Gastrocnemius medialis (tissue), 4 donors: ENCODE measurements around the gene SUPT20H. TPM values are rescaled to one million over a fixed set of nuclear protein-coding genes. Genes with fewer than 3 reads are reported as not detected.

Experiments used
- ATAC-seq, 2 donors: fragments of 150-250 bp; one replicate each; pipeline ENCODE4 v1.9.1; 2016
- DNase-seq, 2 donors: peaks; one replicate each; pipeline ENCODE4 v3.0.0-alpha.2; 2019
- H3K27ac ChIP-seq, 4 donors: fragments of 200-600 bp; sonication (generic); 1 replicate in 1 of 4; 2 replicates in 3 of 4; pipeline ENCODE4 v1.5.1; 2016 to 2018; ENCODE audit warnings: mild to moderate bottlenecking in 2 of 4, moderate library complexity in 1 of 4
- H3K27me3 ChIP-seq, 3 donors: fragments of 200-600 bp; sonication (generic) in 2 of 3; 1 replicate in 1 of 3; 2 replicates in 2 of 3; pipeline versions ENCODE4 v1.5.1 to v1.6.0; 2016 to 2019; ENCODE audit warnings: mild to moderate bottlenecking in 1 of 3, moderate library complexity in 1 of 3
- H3K36me3 ChIP-seq, 2 donors: fragments of 200-600 bp; sonication (generic) in 1 of 2; one replicate each; pipeline ENCODE4 v1.5.1; 2017 to 2018
- H3K4me1 ChIP-seq, 2 donors: fragments of 200-600 bp; sonication (generic) in 1 of 2; one replicate each; pipeline ENCODE4 v1.5.1; 2016 to 2017; ENCODE audit warnings: mild to moderate bottlenecking in 2 of 2
- H3K4me3 ChIP-seq, 4 donors: fragments of 200-600 bp; sonication (generic) in 3 of 4; 1 replicate in 1 of 4; 2 replicates in 3 of 4; pipeline ENCODE4 v1.5.1; 2016 to 2019; ENCODE audit warnings: mild to moderate bottlenecking in 2 of 4
- H3K9me3 ChIP-seq, 3 donors: fragments of 200-600 bp; sonication (generic) in 2 of 3; 1 replicate in 1 of 3; 2 replicates in 2 of 3; pipeline ENCODE4 v1.5.1; 2016 to 2019
- POLR2A ChIP-seq, 2 donors: fragments of 450-650 bp; IDR thresholded peaks; one replicate each; pipeline ENCODE4 v1.6.1; 2017; ENCODE audit warnings: antibody characterized with exemption in 2 of 2, mild to moderate bottlenecking in 2 of 2, moderate library complexity in 2 of 2
- in situ Hi-C, 4 donors: fragments of 200-750 bp; cut with MboI; loops; one replicate each; pipeline versions ENCODE4 v1.15.0 to v1.8.0; 2017; ENCODE audit warnings: low sequenced_read_pairs in 4 of 4
- intact Hi-C: fragments of 100-400 bp; cut with DNase I; formaldehyde crosslinking; loops from one replicate; pipeline ENCODE4 v1.15.1; 2023; ENCODE audit warnings: low total_unique reads
- total RNA-seq, 4 donors: library from RNA; depleted of rRNA; stranded (reverse); fragments of >200 nt; gene quantifications; one replicate each; pipeline versions ENCODE4 v1.1.0 to v1.2.3, GENCODE V29; 2016
- TF ChIP-seq, protein P1 (sequence below), 5 experiments: fragments of 450-650 bp in 3 of 5; fragments of 200-600 bp in 2 of 5; sonication (generic) in 2 of 5; IDR thresholded peaks in 4 of 5; conservative IDR thresholded peaks in 1 of 5; 1 replicate in 4 of 5; 2 replicates in 1 of 5; pipeline ENCODE4 v1.5.1; 2016 to 2019; ENCODE audit warnings: antibody characterized with exemption in 5 of 5, mild to moderate bottlenecking in 3 of 5, moderate library complexity in 3 of 5

Gene SUPT20H
- total RNA-seq, 4 donors from 2014 or later, result 18.1 to 24.4 (median 19.1) TPM

DNA sequence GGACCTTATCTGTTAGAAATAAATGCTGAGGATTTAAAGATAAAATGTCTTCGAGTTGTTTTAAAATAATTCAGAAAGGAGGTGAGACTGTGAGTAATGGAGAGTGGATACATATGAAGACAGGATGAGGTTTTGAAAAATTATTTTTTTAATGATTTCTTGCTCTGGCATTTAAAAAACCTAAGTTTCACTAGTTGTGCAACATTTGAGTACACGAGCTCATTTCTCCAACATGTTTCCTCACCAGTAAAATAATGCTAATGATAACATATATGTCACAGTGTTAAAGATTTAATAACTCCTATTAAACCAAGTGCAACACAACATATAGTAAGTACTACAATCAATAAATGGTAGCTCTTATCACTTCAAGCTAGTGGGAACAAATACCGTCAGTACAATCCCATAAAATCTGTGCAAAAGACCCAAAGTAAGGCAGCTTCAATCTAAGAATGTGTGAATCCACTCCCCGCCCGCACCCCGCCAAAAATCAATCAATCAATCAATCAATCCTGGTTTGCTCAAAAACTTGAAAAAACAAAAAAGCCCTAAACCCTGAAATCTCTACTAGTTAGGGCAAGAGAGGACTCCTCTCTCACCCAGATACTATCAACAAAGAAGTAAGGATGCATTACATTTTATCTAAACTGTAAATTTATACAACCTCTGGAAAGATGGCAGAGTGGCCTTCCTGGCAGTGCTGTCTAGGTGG is 61.6 kb downstream of the SUPT20H start:
- no peaks in the 10 kb centered on the region for H3K9me3 ChIP-seq
- H3K4me1 ChIP-seq, result peaks cover 21% of the 10 kb centered on the region in 2 donors
- peak overlapping the region in 3 of 4 donors; percentile 93 to 97 (median 94) for H3K27ac ChIP-seq
- no peak for DNase-seq
- H3K4me3 ChIP-seq, result peak overlapping the region; percentile 82 to 97 (median 91)
- TF ChIP-seq POLR2A (IDR thresholded peaks at IDR 0.05), result no peak
- TF ChIP-seq, protein P1, sequence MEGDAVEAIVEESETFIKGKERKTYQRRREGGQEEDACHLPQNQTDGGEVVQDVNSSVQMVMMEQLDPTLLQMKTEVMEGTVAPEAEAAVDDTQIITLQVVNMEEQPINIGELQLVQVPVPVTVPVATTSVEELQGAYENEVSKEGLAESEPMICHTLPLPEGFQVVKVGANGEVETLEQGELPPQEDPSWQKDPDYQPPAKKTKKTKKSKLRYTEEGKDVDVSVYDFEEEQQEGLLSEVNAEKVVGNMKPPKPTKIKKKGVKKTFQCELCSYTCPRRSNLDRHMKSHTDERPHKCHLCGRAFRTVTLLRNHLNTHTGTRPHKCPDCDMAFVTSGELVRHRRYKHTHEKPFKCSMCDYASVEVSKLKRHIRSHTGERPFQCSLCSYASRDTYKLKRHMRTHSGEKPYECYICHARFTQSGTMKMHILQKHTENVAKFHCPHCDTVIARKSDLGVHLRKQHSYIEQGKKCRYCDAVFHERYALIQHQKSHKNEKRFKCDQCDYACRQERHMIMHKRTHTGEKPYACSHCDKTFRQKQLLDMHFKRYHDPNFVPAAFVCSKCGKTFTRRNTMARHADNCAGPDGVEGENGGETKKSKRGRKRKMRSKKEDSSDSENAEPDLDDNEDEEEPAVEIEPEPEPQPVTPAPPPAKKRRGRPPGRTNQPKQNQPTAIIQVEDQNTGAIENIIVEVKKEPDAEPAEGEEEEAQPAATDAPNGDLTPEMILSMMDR (IDR thresholded peaks at IDR 0.05 in 4 of 5, conservative IDR thresholded peaks at IDR 0.05 in 1 of 5), result no peak
- ATAC-seq, result no peak
- in situ Hi-C loops, result loop anchor here in 1 of 4 donors (25.0 kb wide), 1 partner anchor 661 kb away; the partner anchor contains the start of gene SPART
- H3K36me3 ChIP-seq, result peaks cover 0 to 29% of the 10 kb centered on the region in 2 donors
- H3K27me3 ChIP-seq, result no peaks in the 10 kb centered on the region
- intact Hi-C loops, result loop anchor here (2.0 to 5.0 kb wide), 2 partner anchors 77 to 651 kb away; partner anchors contain the start of genes SMAD9 and SPART

DNA sequence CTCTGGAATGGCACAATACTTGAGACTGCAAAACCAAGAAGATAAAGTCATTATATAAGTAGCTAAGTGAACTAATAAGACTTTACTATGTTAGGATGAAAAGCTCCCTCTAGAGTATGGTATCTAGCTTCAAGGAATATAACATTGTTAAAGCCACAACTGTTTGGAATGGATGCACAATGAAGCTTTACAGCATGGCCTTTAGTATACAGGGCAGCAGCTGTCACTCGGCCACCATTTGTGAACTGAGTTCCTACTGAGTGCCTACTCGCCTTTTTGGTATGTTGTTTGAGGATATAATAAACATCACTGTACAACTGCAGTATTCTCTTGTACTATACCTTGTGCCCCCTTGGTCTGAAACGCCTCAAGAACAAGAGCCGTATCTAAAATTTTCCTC is 67.1 kb downstream of the SUPT20H start:
- Histone ChIP-seq H3K4me1 (no peaks in the 10 kb centered on the region), H3K27ac (no peak overlapping the region), H3K36me3 (peaks cover 0 to 80% of the 10 kb centered on the region in 2 donors), H3K9me3 (no peaks in the 10 kb centered on the region), H3K4me3 (no peak overlapping the region), H3K27me3 (no peaks in the 10 kb centered on the region)
- no peak for ATAC-seq
- DNase-seq, result no peak
- in situ Hi-C loops (loop anchor here in 1 of 4 donors (25.0 kb wide), 1 partner anchor 655 kb away; the partner anchor contains the start of gene SPART), intact Hi-C loops (no loop called here)
- TF ChIP-seq, protein P1 (IDR thresholded peaks at IDR 0.05 in 4 of 5, conservative IDR thresholded peaks at IDR 0.05 in 1 of 5), result no peak
- TF ChIP-seq POLR2A (IDR thresholded peaks at IDR 0.05), result no peak

DNA sequence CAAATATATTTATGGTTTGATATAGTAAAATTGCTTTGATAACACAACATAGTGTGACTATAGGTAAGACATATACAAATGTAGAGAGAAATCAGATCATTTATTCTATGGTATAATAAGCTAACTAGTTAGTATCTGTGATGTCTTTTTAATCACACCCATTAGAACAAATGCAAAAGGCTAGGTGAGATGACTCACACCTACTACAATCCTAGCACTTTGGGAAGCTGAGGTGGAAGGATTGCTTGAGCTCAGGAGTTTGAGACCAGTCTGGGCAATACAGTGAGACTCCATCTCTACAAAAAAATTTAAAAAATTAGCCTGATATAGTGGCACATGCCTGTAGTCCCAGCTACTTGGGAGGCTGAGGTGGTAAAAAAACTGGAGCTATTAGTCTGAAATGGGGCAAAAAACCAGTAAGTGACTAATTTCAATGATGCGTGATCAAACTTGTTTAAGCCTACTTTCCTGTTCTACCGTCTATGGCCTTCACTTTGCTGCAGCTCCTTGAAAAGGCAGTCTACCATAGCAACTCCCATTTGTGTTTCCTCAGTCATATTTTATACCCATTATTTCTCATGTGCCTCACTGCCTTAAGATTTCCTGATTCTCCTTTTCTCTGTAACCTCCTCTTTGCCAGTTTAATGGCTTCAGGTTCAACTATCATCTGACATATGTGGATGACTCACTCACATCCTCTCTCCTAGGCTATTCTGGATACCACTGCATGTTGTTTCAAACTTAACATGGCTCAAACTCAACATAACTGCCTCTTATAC is 72.8 kb downstream of the SUPT20H start:
- Histone ChIP-seq H3K4me3 (no peak overlapping the region), H3K27ac (no peak overlapping the region), H3K9me3 (no peaks in the 10 kb centered on the region), H3K27me3 (no peaks in the 10 kb centered on the region), H3K36me3 (peaks cover 0 to 95% of the 10 kb centered on the region in 2 donors), H3K4me1 (no peaks in the 10 kb centered on the region)
- DNase-seq (no peak), ATAC-seq (no peak)
- in situ Hi-C loops, result loop anchor here in 2 of 4 donors (10.0 to 25.0 kb wide), 2 partner anchors 132 to 649 kb away; partner anchors contain the start of gene SPART (in 1 of the 2)
- intact Hi-C loops, result no loop called here
- no peak for TF ChIP-seq POLR2A (IDR thresholded peaks at IDR 0.05)
- TF ChIP-seq, protein P1 (IDR thresholded peaks at IDR 0.05 in 4 of 5, conservative IDR thresholded peaks at IDR 0.05 in 1 of 5), result no peak

DNA sequence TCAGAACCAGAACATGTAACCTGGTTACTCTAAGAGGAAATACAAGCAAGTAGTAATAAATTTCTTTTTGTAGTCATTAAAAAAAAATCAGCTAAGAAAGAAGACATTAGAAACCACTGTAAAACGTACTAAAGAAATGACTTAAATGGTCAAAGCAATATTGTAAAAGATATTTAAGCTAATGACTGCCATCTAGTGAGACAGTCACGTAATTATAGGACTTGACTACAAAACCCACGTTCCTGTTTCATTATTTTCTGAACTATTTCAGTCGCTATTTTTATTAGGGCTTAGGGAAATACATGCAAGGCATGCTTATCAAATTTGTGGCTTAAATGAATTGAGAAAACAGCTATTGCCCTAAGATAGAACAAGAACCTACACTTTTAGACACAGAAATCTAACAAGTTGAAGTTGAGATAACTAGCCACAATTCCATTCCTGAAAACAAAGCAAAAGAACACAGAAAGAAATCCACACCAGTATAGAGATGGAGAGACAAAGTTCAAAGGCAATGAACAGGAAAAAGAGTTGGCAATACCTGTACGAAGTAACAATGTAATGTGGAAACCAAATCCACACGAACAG is 78.2 kb downstream of the SUPT20H start:
- Histone ChIP-seq H3K9me3 (no peaks in the 10 kb centered on the region), H3K27ac (no peak overlapping the region), H3K27me3 (no peaks in the 10 kb centered on the region), H3K4me3 (no peak overlapping the region), H3K36me3 (peaks cover 0 to 47% of the 10 kb centered on the region in 2 donors), H3K4me1 (no peaks in the 10 kb centered on the region)
- in situ Hi-C loops, result loop anchor here in 3 of 4 donors (5.0 to 25.0 kb wide), 3 partner anchors 124 to 644 kb away; partner anchors contain the start of gene SPART (in 1 of the 3)
- DNase-seq, result no peak
- intact Hi-C loops, result loop anchor here (2.0 kb wide), 2 partner anchors 122 to 130 kb away; no protein-coding TSS in a partner anchor
- ATAC-seq, result no peak
- TF ChIP-seq POLR2A (IDR thresholded peaks at IDR 0.05), result no peak
- TF ChIP-seq, protein P1 (IDR thresholded peaks at IDR 0.05 in 4 of 5, conservative IDR thresholded peaks at IDR 0.05 in 1 of 5), result peak in 4 of 5 experiments; percentile 30 to 45 (median 34)
